NT2/D1 (cell line): ENCODE results near the gene CFB.

Source experiments
- SUZ12 ChIP-seq: IDR thresholded peaks from 2 replicates; pipeline ENCODE4 v1.6.1; 2011; ENCODE audit not compliant: insufficient read length, insufficient read depth; ENCODE audit errors: extremely low read depth
- YY1 ChIP-seq: IDR thresholded peaks from 2 replicates; pipeline ENCODE4 v1.6.1; 2011; ENCODE audit not compliant: insufficient read length, insufficient read depth
- ZNF274 ChIP-seq: IDR thresholded peaks from 2 replicates; pipeline ENCODE4 v1.6.1; 2011; ENCODE audit warnings: mild to moderate bottlenecking, low read depth, low read length

DNA sequence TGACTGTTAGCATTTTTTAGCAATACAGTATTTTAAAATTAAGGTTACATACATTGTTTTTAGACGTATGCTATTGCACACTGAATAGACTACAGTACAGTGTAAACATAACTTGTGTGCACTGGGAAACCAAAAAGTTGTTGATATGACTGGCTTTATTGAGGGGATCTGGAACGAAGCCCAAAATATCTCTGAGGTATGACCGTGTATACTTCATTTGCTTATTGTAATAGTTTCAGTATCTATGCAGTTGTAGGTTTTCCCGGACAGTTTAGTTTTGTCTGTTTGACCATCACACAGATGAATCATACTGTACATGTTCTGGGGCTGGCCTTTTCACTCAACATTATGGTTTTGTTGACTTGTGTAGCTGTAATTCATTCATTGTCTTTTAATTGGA lies 37.1 kb upstream of the CFB start:
- TF ChIP-seq ZNF274 (no peak), YY1 (no peak), SUZ12 (no peak)
